Activated CD4-positive, alpha-beta T cell treated with anti-CD3 and anti-CD28 coated beads for 4 hours (primary cell): ENCODE data around the gene SMC6.

Experiments
- DNase-seq, 2 donors: peaks; one replicate each; pipeline ENCODE4 v3.0.0-alpha.2; 2020

The SMC6 gene

GRCh38 chr2:17615147-17615546, 138.5 kb downstream of the SMC6 start:
- DNase-seq = no peak

DNA sequence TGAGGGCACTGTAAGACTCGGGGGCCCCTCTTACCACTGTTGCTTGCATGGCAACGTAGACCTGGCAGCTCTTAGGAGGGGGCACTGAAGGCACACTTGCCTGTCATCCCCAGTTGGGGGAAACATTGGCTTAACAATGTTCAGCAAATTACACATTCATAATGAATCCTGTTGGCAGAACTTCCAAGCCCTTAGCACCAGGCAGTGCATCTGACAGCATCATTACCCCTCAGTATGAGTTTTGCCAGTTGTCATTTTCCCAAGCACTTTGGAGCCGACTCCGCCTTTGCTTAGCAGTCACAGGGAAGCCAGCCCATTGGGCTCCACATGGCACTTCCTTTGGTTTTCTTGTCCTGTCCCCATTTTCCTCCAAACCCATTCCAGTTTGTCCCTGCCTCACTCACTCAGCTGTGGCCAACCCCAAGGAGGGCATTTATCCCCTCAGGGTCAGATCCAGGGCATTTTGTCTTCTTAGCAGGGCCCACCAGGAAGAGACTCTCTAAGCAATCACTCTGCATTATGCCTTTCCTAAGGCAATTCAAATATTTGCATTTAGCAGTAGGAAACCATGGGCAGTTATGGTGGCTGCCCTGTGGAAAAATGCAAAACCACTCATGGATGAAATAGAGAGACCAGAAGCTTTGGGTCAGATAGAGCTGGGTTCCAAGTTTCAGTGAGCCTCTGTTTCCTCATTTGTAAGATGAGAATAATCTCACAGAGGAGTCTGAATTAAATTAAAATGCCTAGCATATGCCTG, 139.3 kb downstream of the SMC6 start:
- DNase-seq = no peak
